ENCODE data around the gene PIAS3. TPM values are rescaled to one million over a fixed set of nuclear protein-coding genes. Genes with fewer than 3 reads are reported as not detected.

The PIAS3 gene
- total RNA-seq: 10 to 100 TPM; 11.0 to 11.4 TPM
- long read RNA-seq, partial matches to known transcripts: 6 of 9 reads
- long read RNA-seq, other reads (novel, unspliced or antisense): 2 of 9 reads

DNA sequence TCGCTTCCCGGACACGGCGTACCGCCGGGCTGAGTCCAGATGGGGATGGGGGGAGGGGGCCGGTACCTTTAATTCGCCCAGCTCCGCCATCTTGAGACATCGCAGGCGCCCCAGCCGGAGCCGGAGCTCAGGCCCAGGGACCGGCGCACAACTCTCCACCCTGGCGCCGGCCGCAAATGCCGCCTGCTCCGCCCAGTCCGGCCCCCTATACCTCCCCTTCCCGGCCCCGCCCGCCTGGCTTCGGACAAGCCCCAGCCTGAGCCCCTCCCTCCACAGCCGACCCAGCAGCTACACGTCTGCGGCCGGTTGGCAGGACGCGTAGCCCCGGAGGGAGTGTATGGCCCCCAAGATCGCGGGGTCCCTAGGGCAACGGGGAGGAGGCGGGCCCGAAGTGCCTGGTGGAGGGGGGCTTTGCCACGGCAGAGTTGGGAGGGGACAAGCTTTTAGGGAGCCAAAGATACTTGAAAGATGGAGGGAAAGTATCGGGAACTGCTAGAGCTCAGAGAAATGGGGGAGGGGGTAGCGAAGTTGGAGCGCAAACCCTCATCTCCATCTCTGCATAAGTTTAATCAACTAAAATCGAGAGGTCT, at the start of gene PIAS3:
PIAS3 (minus strand) TSS at position 181 of the 590 bp plus-strand sequence; CDS start at position 90, 91 bp downstream.
- intact Hi-C loops (cut with DNase I, micrococcal nuclease): no loop called here
- DNase-seq (peak; percentile 96 to 97), ATAC-seq (peak; percentile 93)

DNA sequence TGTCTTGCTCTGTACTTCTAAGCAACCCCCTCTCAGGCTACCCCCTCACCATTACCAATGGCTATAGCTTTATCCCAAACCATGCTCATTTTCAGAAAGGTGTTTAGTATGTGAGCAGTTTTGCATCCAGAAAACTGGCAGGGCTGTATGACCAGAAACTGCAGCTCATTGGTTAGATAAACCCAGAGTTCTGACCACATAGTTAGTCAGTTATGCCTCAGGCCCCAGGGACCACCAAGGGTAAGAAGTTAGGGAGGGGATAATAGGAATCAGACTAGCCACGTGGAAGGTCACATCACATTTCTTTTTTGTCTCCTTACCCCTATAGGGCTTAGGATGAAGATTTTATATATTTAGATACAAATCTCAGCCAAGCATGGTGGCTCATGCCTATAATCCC, 49.8 kb upstream of the PIAS3 start:
- DNase-seq (no peak), ATAC-seq (no peak)
- intact Hi-C loops (cut with DNase I, micrococcal nuclease): no loop called here

DNA sequence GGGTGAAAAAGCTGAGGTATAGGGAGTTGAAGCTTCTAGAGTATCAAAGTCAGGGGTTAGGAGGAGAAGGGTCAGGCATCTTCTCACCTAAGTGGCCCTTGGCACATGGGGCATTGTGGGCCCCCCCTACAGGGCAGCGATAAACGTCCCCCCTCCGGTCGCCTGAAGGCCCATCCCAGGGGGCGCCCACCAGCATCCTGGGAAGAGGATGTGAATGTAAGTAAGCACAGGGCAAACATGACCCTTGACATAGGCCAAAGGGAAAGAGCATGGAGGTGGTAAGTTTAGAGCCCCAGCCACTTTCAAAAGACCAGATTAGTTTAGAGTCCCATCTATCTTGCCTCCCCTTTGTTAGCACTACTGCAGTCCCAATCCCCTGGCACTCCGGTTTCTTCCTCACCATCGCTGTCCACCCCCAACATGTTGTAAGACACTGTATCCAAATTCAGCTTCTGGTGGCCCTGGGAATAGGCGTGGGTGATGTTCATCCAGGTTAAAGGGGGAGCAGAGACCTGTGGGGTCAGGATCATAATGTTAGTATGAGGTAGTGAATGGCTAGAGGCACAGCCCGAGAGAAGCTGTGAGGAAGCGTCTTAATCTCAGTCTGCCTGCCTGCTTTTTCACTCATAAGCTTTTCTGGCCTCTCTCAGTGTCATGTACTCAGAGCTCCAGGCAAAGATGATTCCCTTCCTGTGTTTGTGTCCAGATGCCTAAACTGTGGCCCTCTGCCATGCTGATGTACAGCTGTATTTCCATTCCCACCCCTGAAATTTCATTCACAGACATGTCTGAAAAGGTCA, 48.3 kb upstream of the PIAS3 start:
- intact Hi-C loops (cut with DNase I, micrococcal nuclease): no loop called here
- no peak for DNase-seq

DNA sequence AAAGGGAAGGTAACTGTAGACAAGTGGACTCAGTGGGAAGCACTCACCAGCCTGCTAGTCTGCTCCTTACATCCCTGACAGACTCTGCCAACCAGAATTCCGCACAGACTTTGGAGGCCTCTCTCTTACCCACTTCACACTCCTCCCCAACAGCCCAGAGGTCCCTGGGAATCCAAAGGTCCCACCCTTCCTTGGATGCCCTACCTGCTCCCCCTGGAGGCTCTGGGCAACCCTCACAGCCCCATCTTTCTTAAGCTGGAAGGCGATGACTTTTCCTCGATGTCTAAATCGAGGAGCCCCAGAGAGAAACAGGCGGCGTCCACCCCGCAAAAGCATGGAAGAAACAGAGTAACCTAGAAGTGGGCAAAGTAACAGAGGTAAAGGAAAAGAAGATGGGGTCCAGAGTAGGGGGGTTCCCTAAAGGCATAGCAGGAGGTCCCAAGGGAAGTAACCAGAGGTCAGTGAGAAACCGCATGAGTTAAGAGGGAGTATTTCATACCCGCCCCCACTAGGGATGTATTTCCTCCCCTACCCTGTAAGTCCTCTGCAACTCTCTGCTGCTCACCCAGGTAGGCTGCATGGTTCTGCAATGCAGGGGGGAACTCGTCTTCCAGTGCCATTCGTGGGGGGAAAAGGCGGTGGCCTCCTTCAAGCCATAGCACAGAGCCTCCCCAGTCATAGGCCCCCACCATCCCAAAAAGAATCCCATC, 42.6 kb upstream of the PIAS3 start:
- ATAC-seq: no peak
- intact Hi-C loops (cut with DNase I, micrococcal nuclease): no loop called here
- no peak for DNase-seq

More for the DNA sequence above, 48.3 kb upstream of the PIAS3 start:
- no peak for ATAC-seq

DNA sequence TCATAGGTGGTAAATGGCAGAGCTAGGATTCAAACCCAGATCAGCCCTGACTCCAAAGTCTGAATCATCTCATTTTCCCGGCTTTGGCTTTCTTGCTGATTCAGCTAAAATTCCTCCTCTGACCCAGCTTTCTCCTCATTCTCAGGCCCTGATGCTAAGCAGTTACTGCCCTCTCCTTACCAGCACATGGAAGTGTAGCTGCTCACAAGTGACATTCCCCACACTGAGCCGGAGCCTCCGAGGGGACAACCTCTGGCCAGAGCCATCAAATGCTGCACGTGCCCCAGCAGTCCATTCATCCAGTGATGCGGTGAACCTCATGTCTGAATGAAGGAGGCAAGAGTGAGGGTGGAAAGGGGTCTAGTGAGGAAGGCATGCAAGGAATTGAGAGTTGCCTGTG, 39.9 kb upstream of the PIAS3 start:
- DNase-seq (no peak), ATAC-seq (no peak)
- intact Hi-C loops (cut with DNase I, micrococcal nuclease): no loop called here

DNA sequence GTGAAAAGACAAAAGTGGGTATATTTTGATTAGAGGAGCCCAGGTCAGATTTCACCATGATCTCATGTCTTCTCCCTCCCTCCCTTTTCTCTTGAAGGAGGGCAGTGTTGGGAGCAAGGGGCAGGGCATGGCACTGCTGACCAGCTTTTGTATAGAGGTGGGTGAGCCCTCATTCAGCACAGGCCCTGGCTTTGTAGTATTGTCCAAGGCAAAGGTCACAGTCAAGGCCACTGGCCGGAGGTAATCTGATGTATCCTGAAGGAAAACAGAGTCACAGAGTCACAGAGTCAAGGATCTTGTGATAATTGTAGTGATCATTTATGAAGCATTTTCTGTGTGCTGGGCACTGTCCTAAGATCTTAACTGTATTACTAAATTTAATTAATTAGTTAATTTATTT, 39.1 kb upstream of the PIAS3 start:
- DNase-seq: no peak
- intact Hi-C loops (cut with DNase I, micrococcal nuclease): no loop called here
- no peak for ATAC-seq

DNA sequence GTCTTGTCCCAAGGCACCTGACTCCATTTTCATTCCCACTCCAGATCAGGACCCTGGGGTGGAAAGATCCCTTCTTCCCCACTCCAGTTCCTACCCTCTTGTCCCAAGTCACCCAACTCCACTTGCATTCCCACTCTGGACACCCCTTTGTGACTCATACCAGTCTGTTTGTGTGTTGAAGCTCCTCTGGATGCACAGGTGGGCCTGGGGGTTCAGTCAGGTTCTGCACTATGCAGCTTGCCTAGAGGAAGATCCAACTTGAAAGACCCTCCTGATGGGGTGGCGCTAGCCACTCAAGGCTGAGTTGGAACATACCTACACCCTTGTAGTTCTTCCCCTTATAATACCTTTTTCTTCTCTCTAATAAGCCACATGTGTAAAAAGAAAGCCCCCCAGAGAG, 36.6 kb upstream of the PIAS3 start:
- no peak for ATAC-seq
- intact Hi-C loops (cut with DNase I, micrococcal nuclease): no loop called here

DNA sequence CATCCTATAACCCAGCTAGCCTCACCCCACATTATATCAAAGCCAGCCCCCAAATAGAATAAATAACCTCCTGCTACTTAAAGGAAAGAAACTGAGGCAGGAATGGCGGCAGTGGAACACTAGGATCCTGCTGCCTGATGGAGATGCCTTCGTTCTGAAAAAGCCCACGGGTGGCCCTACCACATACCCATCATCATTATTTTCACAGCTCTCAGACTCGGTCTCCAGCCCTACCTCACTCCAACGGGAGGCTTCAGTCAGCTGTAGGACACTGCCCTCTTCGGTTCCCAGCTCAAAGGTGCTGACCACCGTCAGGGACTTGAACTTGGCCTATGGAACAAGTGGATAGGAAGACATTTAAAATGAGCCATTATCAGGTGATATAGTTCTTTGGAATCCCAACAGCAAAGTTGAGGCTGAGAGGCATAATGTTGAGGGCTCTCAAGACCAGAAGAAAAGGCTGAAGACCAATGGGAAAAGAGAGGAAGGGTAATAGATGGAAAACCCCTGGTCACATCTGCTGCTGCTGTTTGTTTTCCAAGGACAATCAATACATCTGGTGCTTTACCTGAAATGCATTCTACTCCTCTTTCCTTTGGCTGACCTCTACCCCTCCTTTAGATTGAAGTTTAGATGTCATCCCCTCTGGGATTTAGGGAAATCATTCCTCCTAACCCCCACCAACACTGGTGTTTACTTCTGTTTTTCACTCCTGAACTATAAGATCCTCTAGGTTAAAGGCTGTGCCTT, 34.6 kb upstream of the PIAS3 start:
- ATAC-seq (no peak), DNase-seq (no peak)
- intact Hi-C loops (cut with DNase I, micrococcal nuclease): loop anchor here in 1 of 2 donors (5.0 kb wide), 1 partner anchor 124 kb away; no protein-coding TSS in a partner anchor

More for the DNA sequence above, 36.6 kb upstream of the PIAS3 start:
- no peak for DNase-seq

DNA sequence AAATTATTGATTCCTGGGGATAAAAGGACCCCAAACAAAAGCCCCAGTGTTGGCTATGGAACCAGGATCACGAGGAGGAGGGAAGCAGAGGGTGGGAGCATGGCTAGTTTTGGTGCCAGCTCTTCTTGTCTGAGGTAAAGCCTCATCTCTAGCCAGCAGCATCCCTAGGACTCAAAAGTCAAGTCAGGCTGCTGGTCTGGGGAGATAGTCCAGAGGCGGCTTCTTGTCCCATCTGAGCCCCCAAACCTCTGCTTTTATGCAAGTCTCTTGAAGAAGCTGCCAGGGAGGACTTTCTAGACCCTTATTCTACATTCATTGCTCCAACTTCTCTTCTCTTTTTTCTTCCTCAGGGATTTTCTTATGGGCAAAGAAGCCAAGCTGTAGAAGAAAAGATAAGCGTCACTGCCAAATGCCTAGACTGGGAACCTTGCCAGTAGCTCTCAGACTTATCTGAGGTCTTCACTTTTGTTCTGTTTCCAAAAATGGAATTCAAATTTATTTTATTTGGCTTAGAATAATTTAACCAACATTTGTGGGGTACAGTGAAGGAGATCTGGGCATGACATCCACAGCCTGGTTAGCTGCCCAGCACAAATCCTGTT, 33.7 kb upstream of the PIAS3 start:
- ATAC-seq (no peak), DNase-seq (no peak)
- intact Hi-C loops (cut with DNase I, micrococcal nuclease): loop anchor here in 1 of 2 donors (5.0 kb wide), 1 partner anchor 125 kb away; no protein-coding TSS in a partner anchor

DNA sequence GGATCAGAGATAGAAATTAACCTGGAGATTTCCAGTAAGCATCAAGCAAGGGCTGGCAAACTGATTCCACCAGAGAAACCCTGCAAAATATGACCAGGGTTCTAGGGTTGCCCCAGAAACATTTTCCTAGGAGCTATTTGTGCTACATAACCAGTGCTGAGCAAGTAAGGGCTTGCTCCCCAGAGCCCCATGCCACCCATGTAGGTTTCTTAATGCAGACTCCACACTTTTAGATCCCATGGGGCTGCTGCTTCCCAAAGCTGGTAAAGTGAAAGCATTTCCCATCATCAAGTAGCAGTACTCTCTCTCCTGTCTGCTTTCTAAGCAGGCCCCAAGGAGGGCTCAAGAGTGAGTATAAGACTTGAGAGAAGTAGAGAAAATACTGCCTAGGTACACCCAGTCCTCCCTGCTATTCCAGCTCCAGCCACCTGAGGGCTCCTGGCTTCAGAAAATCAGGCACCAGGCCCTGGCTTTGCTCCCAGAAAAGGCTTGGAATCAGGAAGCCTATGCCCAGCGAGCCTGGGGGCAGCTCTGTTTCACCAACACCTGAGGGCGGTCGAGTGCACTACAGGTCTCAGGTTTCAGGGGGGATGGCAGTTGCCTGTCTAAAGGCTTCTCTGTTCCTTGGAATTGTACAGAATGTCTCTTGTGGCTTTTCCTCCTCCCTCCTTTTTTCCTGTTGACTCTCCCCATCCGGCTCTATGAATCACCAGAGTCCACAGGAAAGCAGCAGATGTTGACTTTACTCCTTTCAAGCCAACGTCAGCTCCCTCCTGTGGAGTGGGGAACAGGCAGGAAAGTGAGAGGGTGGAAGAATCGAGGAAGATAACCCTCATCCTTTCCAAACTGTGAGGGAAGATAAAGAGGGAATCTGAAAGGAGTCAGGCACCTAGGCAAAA, 33.0 kb upstream of the PIAS3 start:
- intact Hi-C loops (cut with DNase I, micrococcal nuclease): loop anchor here in 1 of 2 donors (5.0 kb wide), 1 partner anchor 125 kb away; no protein-coding TSS in a partner anchor
- ATAC-seq (peak; percentile 93), DNase-seq (peak; percentile 93 to 96)

DNA sequence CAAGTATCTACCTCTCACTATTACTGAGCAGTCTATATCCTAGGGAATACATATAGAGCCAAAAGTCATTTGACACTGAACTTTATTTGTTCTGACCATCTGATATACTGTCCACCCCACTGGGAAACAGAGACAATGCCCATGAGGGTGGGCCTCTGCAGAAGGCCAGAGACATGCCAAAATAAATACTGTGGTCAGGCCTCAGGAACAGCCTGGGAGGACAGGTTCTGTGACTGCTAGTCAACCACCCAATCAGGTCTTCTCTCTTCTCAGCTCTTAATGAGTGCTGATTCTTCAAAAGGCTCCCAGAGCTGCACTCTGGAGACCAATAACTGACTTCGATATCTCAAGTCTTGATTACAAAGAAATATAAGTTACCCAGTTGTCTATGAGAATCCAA, 32.3 kb upstream of the PIAS3 start:
- intact Hi-C loops (cut with DNase I, micrococcal nuclease): loop anchor here in 1 of 2 donors (5.0 kb wide), 1 partner anchor 126 kb away; no protein-coding TSS in a partner anchor
- no peak for DNase-seq
- peak; percentile 34 for ATAC-seq

DNA sequence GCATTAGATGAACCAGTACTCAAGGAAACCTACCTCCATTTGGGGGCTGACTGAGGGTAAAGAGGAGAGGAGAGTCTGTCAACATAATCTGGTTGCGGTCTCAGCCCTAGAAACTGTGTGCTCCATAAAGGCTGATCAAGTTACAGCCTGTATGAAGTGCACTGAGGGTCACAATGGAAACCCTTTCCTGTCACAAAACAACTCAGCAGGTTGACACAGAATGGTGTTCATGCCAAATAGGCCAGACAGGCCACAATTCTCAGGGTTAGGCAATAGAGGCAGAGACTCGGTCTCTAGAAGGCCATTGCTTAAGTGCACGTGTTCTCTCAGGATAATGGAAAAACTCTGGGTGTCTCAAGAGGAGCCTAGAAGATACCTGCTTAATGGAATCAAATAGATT, 30.8 kb upstream of the PIAS3 start:
- intact Hi-C loops (cut with DNase I, micrococcal nuclease): loop anchor here in 1 of 2 donors (5.0 kb wide), 1 partner anchor 128 kb away; no protein-coding TSS in a partner anchor
- DNase-seq (no peak), ATAC-seq (no peak)

DNA sequence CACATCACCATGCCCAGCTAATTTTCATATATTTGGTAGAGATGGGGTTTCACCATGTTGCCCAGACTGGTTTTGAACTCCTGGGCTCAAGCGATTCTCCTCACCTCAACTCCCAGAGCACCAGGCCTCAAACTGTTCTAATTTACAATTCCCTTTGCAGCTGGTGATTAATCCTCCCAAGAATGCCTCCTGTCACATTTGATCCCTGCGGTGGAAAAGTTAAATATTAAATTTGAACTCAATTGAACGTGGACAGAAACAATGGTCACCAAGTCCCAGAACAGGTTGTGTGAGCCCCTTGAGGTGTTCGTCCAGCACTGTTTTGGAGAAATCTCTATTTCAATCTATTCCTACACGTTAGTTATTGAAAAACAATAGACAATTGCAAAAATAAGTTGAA, 28.8 kb upstream of the PIAS3 start:
- intact Hi-C loops (cut with DNase I, micrococcal nuclease): no loop called here
- no peak for ATAC-seq
- no peak for DNase-seq

DNA sequence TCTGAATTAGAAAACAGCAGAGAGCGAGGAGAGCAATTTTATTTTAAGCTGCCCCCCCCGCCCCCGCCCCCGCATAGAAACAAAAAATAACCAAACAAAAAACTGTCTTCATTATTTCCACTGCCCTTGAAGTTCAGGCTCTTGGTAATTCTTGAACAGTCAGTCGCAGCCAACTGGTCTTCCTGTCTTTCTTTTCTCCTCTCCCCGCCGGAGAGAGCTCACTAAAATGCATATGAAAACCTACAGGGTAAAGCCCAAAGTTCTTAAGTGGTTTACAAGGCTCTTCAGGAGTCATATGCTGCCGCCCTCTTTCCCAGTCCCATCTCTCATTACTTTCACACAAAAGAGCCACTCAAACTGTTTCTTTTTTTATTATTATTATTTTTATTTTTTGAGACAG, 27.9 kb upstream of the PIAS3 start:
- ATAC-seq: no peak
- DNase-seq: no peak
- intact Hi-C loops (cut with DNase I, micrococcal nuclease): no loop called here

DNA sequence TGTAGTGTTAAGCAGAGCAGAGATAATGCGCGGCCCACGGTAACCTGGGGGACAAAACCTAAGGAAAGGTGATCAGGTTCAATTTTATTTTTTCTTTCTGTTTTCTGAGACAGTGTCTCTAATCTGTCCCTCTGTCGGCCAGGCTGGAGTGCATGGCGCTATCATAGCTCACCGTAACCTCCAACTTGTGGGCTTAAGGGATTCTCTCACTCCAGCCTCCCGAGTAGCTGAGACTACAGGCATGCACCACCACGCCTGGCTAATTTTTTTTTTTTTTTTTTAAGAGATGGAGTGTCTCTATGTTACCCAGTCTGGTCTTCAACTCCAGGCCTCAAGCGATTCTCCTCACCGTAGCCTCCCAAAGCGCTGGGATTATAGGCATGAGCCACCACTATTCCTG, 27.5 kb upstream of the PIAS3 start:
- ATAC-seq (no peak), DNase-seq (no peak)
- intact Hi-C loops (cut with DNase I, micrococcal nuclease): no loop called here

DNA sequence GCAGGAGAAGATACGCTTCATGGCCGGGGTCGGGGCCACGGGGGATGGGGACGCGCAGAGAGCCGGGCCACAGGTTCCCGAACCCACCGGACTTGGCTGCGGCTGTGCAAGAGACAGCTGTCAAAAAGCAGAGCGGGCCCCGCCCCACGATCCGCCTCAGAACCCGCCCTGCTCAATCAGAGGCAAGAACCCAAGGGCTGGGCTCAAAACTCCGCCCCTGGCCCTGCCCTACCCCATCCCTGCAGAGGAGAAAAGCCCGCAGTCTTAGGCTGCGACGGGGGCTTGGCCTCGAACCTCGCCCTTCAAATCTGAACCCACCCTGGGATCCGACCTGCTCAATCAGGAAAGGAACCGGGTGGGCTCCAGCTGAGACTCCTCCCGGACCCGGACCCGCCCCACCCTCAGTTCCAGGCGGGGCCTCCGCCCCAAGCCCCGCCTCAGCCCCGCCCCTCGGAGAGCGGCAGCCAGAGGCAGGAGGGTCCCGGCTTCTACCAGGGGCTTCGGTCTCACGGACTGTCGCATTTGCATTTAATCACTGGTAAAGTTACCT, 26.9 kb upstream of the PIAS3 start, which contains the start of gene ANKRD35:
ANKRD35 (minus strand) TSS at position 129 of the 550 bp plus-strand sequence; CDS start at position 21, 108 bp downstream.
- ATAC-seq: peak; percentile 99
- peak; percentile 78 to 91 for DNase-seq
- intact Hi-C loops (cut with DNase I, micrococcal nuclease): no loop called here

DNA sequence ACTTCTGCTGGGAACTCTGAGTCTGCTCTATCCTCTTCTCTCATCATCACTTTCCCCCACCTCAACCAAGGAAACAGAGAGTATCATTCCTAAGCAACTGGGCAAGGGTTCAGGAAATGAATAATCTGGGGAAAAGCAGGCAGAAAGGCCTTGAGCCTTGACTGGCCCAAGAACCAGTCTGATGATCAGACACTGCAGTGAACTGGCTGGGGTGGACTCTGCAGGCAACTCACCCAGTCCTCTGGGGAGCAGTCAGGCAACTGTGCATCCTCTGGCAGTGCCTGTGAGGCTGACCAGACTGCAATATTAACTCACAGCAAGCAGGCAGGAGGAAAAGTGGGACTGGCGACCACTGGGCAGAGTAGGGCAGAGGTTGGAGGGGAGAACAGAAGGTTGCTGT, 25.8 kb upstream of the PIAS3 start:
- no peak for DNase-seq
- intact Hi-C loops (cut with DNase I, micrococcal nuclease): no loop called here
- no peak for ATAC-seq

Measured in left colon (tissue), 2 donors.